ENCODE measurements around the gene FNBP1. TPM values are rescaled to one million over a fixed set of nuclear protein-coding genes. Genes with fewer than 3 reads are reported as not detected.

The FNBP1 gene
- total RNA-seq, 1 experiment from 2014 or later = 30.8 TPM

DNA sequence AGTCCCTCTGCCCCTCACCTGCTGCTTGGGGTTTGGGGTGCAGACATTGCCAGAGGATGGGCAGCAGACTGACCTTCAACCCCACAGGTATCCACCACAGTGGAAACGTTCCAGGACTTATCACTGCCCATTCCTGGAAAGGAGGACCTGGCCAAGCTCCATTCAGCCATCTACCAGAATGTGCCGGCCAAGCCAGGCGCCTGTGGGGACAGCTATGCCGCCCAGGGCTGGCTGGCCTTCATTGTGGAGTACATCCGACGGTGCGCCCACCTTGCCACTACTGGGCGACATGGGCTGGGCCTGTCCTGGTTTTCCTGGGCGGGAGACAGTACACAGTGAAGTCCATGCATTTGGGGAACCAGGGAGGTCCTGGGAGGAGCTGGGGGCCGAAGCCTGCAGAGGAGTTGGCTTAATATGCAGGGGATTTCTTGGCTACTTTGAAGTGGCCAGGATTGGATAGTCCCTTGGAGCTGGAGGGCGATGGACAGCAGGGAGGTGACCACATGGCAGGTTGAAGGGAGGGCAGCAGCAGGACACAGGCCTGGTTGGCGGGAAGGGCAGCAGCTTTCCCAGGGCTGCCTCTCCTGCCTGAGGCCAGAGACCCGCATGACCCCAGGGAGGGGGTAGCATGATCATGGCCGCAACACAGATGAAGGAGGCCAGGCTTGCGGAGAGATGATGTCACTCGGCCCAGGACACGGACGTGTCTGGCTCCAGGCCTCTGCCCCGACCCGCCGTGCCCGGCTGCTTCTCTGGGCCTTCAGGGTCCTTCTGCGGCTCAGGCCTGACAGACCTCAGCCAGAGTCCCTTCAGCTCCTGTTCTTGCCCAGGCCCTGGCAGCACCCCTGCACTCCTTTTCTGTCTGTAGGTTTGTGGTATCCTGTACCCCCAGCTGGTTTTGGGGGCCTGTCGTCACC lies 173.1 kb downstream of the FNBP1 start:
- no TSS peak for BruUV-seq (replicated peaks)
- H3K9ac ChIP-seq (ENCODE audit: low read length) = no peak overlapping the region
- no peaks in the 10 kb centered on the region for H3K9me2 ChIP-seq (replicated peaks; ENCODE audit: low read length)
- no peaks in the 10 kb centered on the region for H3F3A ChIP-seq (ENCODE audit: low read length, unreplicated experiment)
- ChIA-PET CTCF (no interaction called here), POLR2A (ENCODE audit: unreplicated experiment) (no interaction called here)
- no peak overlapping the region for H3K4me3 ChIP-seq (ENCODE audit: low read length)
- no peaks in the 10 kb centered on the region for H3K79me2 ChIP-seq (ENCODE audit: low read length)
- H3K4me2 ChIP-seq (ENCODE audit: low read length) = no peak overlapping the region
- no peaks in the 10 kb centered on the region for H4K20me1 ChIP-seq (ENCODE audit: low read length)
- H3K27ac ChIP-seq (ENCODE audit: low read length) = no peak overlapping the region
- intact Hi-C loops (cut with micrococcal nuclease) = no loop called here
- DNase-seq (no peak), ATAC-seq (no peak)
- H3K27me3 ChIP-seq (ENCODE audit: low read length) = no peaks in the 10 kb centered on the region
- peaks cover 7% of the 10 kb centered on the region; the same call in 1 of the 2 replicates for H3K4me1 ChIP-seq (ENCODE audit: insufficient read depth, low read length)
- no peaks in the 10 kb centered on the region for H3K36me3 ChIP-seq (ENCODE audit: low read depth, low read length)
- TF ChIP-seq EZH2 (IDR thresholded peaks at IDR 0.05; ENCODE audit: low read length, unreplicated experiment) = no peak
- TF ChIP-seq, protein P1, sequence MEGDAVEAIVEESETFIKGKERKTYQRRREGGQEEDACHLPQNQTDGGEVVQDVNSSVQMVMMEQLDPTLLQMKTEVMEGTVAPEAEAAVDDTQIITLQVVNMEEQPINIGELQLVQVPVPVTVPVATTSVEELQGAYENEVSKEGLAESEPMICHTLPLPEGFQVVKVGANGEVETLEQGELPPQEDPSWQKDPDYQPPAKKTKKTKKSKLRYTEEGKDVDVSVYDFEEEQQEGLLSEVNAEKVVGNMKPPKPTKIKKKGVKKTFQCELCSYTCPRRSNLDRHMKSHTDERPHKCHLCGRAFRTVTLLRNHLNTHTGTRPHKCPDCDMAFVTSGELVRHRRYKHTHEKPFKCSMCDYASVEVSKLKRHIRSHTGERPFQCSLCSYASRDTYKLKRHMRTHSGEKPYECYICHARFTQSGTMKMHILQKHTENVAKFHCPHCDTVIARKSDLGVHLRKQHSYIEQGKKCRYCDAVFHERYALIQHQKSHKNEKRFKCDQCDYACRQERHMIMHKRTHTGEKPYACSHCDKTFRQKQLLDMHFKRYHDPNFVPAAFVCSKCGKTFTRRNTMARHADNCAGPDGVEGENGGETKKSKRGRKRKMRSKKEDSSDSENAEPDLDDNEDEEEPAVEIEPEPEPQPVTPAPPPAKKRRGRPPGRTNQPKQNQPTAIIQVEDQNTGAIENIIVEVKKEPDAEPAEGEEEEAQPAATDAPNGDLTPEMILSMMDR (conservative IDR thresholded peaks at IDR 0.05; ENCODE audit: low read depth, low read length) = no peak
- no peak for TF ChIP-seq EZH2phosphoT487 (IDR thresholded peaks at IDR 0.05; ENCODE audit: borderline replicate concordance, low read length)
- H3K9me3 ChIP-seq (ENCODE audit: low read length) = no peaks in the 10 kb centered on the region
- H2AFZ ChIP-seq (ENCODE audit: low read length) = no peak overlapping the region

DNA sequence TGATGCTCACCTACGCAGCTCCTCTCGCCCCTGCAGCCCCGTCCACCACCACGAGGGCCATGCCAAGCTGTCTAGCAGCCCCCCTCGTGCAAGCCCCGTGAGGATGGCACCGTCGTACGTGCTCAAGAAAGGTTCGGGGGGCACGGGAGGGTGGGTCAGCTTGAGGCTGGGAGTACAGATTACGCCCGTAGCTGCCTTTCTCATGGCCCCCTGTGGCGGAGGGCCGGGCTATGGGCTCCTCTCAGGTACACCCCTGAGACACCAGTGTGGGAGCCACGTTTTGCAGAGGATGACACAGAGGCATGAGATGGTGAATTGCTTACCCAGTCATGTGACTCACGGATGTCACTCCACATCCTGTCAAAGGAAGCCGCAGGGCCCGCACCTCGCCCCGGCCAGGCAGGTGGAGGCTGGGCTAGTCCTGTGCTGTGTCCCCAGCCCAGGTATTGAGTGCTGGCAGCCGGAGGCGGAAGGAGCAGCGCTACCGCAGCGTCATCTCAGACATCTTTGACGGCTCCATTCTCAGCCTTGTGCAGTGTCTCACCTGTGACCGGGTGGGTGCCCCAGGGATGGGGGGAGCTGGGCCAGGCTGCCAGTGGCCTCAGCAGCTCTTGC lies 174.0 kb downstream of the FNBP1 start:
- BruUV-seq (replicated peaks) = no TSS peak
- H3K4me1 ChIP-seq (ENCODE audit: insufficient read depth, low read length) = peaks cover 7% of the 10 kb centered on the region; the same call in 1 of the 2 replicates
- no peaks in the 10 kb centered on the region for H3K9me3 ChIP-seq (ENCODE audit: low read length)
- no peak overlapping the region for H3K4me2 ChIP-seq (ENCODE audit: low read length)
- H3F3A ChIP-seq (ENCODE audit: low read length, unreplicated experiment) = no peaks in the 10 kb centered on the region
- no peak overlapping the region for H3K27ac ChIP-seq (ENCODE audit: low read length)
- no peak overlapping the region for H3K9ac ChIP-seq (ENCODE audit: low read length)
- H2AFZ ChIP-seq (ENCODE audit: low read length) = no peak overlapping the region
- H3K79me2 ChIP-seq (ENCODE audit: low read length) = no peaks in the 10 kb centered on the region
- intact Hi-C loops (cut with micrococcal nuclease) = no loop called here
- no peaks in the 10 kb centered on the region for H4K20me1 ChIP-seq (ENCODE audit: low read length)
- ChIA-PET CTCF (no interaction called here), POLR2A (ENCODE audit: unreplicated experiment) (no interaction called here)
- no peak overlapping the region for H3K4me3 ChIP-seq (ENCODE audit: low read length)
- no peaks in the 10 kb centered on the region for H3K9me2 ChIP-seq (replicated peaks; ENCODE audit: low read length)
- no peak for TF ChIP-seq EZH2phosphoT487 (IDR thresholded peaks at IDR 0.05; ENCODE audit: borderline replicate concordance, low read length)
- TF ChIP-seq, protein P1 (conservative IDR thresholded peaks at IDR 0.05; ENCODE audit: low read depth, low read length) = no peak
- no peak for TF ChIP-seq EZH2 (IDR thresholded peaks at IDR 0.05; ENCODE audit: low read length, unreplicated experiment)
- no peaks in the 10 kb centered on the region for H3K27me3 ChIP-seq (ENCODE audit: low read length)
- DNase-seq (peak; percentile 51), ATAC-seq (peak; percentile 71)
- no peaks in the 10 kb centered on the region for H3K36me3 ChIP-seq (ENCODE audit: low read depth, low read length)
